GM18519 (cell line): ENCODE measurements around the gene EEF1A2.
"Not testable (repeated sequence)": the region's sequence is repeated elsewhere in the genome, so short reads cannot be mapped to it uniquely, and the experiment has no call there.

Source experiments
- ATAC-seq: cut with Tn5 transposase; IDR thresholded peaks from one replicate; pipeline ENCODE4 v1.9.1; 2021; ENCODE audit warnings: mild to moderate bottlenecking, moderate library complexity; ENCODE audit not compliant: unreplicated experiment, low FRiP score

The EEF1A2 gene

GRCh38 chr20:63488315-63489251 is 10.3 kb downstream of the EEF1A2 start:
- no peak for ATAC-seq

- no peak for ATAC-seq
These were observed 11.1 kb downstream of the EEF1A2 start for GRCh38 chr20:63487781-63488241.

GRCh38 chr20:63487116-63487764 is 11.6 kb downstream of the EEF1A2 start:
- ATAC-seq, result no peak

GRCh38 chr20:63486300-63486855 is 12.5 kb downstream of the EEF1A2 start:
- no peak for ATAC-seq

GRCh38 chr20:63484651-63485403 is 14.1 kb downstream of the EEF1A2 start:
- ATAC-seq, result no peak

GRCh38 chr20:63484236-63484635 is 14.6 kb downstream of the EEF1A2 start:
- no peak for ATAC-seq

GRCh38 chr20:63483834-63484233 is 15.0 kb downstream of the EEF1A2 start:
- no peak for ATAC-seq

GRCh38 chr20:63482021-63482587 is 16.8 kb downstream of the EEF1A2 start:
- ATAC-seq, result no peak

- ATAC-seq, result no peak
These were observed 17.4 kb downstream of the EEF1A2 start for GRCh38 chr20:63481503-63481902.

- not testable (repeated sequence) for ATAC-seq
These were observed 19.0 kb downstream of the EEF1A2 start for GRCh38 chr20:63479695-63480419.

- ATAC-seq, result no peak
These were observed 20.3 kb downstream of the EEF1A2 start for GRCh38 chr20:63478346-63479302.

GRCh38 chr20:63477944-63478343 is 20.9 kb downstream of the EEF1A2 start:
- no peak for ATAC-seq

GRCh38 chr20:63477061-63477616 is 21.7 kb downstream of the EEF1A2 start:
- no peak for ATAC-seq

- no peak for ATAC-seq
These were observed 23.7 kb downstream of the EEF1A2 start for GRCh38 chr20:63475209-63475608.

- ATAC-seq, result no peak
These were observed 25.1 kb downstream of the EEF1A2 start for GRCh38 chr20:63473555-63474449.

- ATAC-seq, result no peak
These were observed 26.0 kb downstream of the EEF1A2 start for GRCh38 chr20:63472862-63473390.
